Measurements from ENCODE around the gene GJA1.

Gene GJA1

GRCh38 chr6:121492536-121492935, 57.1 kb downstream of the GJA1 start:
- DNase-seq: no peak

DNA sequence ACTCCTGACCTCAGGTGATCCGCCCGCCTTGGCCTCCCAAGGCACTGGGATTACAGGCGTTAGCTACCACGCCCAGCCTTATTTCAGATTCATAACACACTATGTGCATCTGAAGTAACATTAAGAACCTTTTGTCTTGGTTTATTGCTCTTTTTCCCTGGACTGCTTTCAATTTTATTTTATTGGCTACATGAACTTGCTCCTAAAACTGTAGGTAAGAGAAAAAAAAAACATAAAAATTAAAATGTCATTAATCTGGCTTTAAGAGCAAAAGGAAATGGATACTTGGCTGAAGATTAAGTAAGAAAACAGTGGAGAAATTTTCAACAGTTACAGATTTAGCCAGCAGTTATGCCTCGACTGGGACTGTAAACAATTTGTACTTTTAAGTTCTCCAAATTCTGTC, 62.5 kb downstream of the GJA1 start:
- no peak for DNase-seq

- DNase-seq: no peak
Measured at GRCh38 chr6:121498481-121499276, 63.2 kb downstream of the GJA1 start.

Data from NCI-H146 (cell line).